ENCODE measurements around the gene RNF135.

DNA sequence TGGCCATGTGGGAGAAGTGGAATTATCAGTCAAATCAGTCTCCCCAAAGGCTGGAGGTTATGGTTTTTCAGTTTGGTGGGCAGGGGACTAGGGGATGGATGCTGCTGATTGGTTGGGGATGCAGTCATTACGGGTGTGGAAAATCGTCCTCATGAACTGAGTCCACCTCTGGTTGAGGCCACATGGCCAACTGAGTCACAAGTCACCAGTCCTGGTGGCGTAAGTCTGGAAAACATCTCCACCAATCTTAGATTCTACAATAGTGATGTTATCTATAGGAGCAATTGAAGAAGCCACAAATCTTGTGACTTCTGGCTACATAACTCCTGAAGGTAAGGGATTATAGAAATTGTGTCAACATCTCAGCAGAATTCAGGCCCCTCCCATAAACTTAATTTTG, 5.2 kb upstream of the RNF135 start:
- TF ChIP-seq, protein P1, sequence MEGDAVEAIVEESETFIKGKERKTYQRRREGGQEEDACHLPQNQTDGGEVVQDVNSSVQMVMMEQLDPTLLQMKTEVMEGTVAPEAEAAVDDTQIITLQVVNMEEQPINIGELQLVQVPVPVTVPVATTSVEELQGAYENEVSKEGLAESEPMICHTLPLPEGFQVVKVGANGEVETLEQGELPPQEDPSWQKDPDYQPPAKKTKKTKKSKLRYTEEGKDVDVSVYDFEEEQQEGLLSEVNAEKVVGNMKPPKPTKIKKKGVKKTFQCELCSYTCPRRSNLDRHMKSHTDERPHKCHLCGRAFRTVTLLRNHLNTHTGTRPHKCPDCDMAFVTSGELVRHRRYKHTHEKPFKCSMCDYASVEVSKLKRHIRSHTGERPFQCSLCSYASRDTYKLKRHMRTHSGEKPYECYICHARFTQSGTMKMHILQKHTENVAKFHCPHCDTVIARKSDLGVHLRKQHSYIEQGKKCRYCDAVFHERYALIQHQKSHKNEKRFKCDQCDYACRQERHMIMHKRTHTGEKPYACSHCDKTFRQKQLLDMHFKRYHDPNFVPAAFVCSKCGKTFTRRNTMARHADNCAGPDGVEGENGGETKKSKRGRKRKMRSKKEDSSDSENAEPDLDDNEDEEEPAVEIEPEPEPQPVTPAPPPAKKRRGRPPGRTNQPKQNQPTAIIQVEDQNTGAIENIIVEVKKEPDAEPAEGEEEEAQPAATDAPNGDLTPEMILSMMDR (optimal IDR thresholded peaks at IDR 0.05 in 1 of 3, IDR thresholded peaks at IDR 0.05 in 1 of 3, conservative IDR thresholded peaks at IDR 0.05 in 1 of 3; ENCODE audit: extremely low read depth in 1 of 3, insufficient read depth in 2 of 3, low read length in 3 of 3) = no peak
- no peak for TF ChIP-seq EZH2 (IDR thresholded peaks at IDR 0.05; ENCODE audit: low read length)
